Esophagus squamous epithelium (tissue), 5 donors: ENCODE results near the gene STAT3. TPM values are rescaled to one million over a fixed set of nuclear protein-coding genes. Genes with fewer than 3 reads are reported as not detected.
"Not testable (repeated sequence)": the region's sequence is repeated elsewhere in the genome, so short reads cannot be mapped to it uniquely, and the experiment has no call there.

ENCODE experiments used
- DNase-seq: peaks from one replicate; lab custom pipeline; 2025; lab: John Stamatoyannopoulos, UW
- H3K27ac ChIP-seq, 4 donors: fragments of 200-600 bp; sonication (generic); one replicate each; pipeline ENCODE4 v1.5.1; 2016 to 2019; ENCODE audit warnings: mild to moderate bottlenecking in 1 of 4
- H3K27me3 ChIP-seq, 4 donors: fragments of 200-600 bp; sonication (generic); 1 replicate in 3 of 4; 2 replicates in 1 of 4; pipeline versions ENCODE4 v1.5.1 to v1.6.0; 2017 to 2021; ENCODE audit warnings: antibody characterized with exemption in 1 of 4
- H3K36me3 ChIP-seq, 3 donors: fragments of 200-600 bp; sonication (generic); one replicate each; pipeline ENCODE4 v1.5.1; 2016 to 2019
- H3K4me1 ChIP-seq, 3 donors: fragments of 200-600 bp; sonication (generic); one replicate each; pipeline ENCODE4 v1.5.1; 2017 to 2019
- H3K4me3 ChIP-seq, 4 donors: fragments of 200-600 bp; sonication (generic); 1 replicate in 3 of 4; 2 replicates in 1 of 4; pipeline ENCODE4 v1.5.1; 2016 to 2019; ENCODE audit warnings: mild to moderate bottlenecking in 2 of 4, moderate library complexity in 1 of 4
- H3K9me3 ChIP-seq, 3 donors: fragments of 200-600 bp; sonication (generic); one replicate each; pipeline ENCODE4 v1.5.1; 2016 to 2019
- POLR2A ChIP-seq, 4 donors: fragments of 450-650 bp; IDR thresholded peaks; one replicate each; pipeline ENCODE4 v1.6.1; 2017; ENCODE audit warnings: antibody characterized with exemption in 4 of 4, mild to moderate bottlenecking in 4 of 4, moderate library complexity in 3 of 4
- WGBS, 2 donors: methylation state at CpG; one replicate each; pipeline ENCODE4 v1.1.5; 2018; 5-methylcytosine and 5-hydroxymethylcytosine counted together
- intact Hi-C: fragments of 100-400 bp; cut with DNase I; formaldehyde crosslinking; loops from one replicate; pipeline ENCODE4 v1.15.0; 2022
- total RNA-seq, 4 donors: library from RNA; depleted of rRNA; stranded (reverse); fragments of >200 nt; gene quantifications; one replicate each; pipeline ENCODE4 v1.1.0, GENCODE V29; 2016
- TF ChIP-seq, protein P1 (sequence below), 6 experiments: fragments of 450-650 bp in 4 of 6; fragments of 200-600 bp in 2 of 6; sonication (generic) in 2 of 6; IDR thresholded peaks; one replicate each; pipeline ENCODE4 v1.5.1; 2016 to 2019; ENCODE audit warnings: antibody characterized with exemption in 6 of 6, mild to moderate bottlenecking in 4 of 6, moderate library complexity in 4 of 6
- donor health status: DM: yes; HTN: yes; CAD: no.

The STAT3 gene
- total RNA-seq, 4 donors from 2014 or later: 137 to 229 (median 176) TPM

DNA sequence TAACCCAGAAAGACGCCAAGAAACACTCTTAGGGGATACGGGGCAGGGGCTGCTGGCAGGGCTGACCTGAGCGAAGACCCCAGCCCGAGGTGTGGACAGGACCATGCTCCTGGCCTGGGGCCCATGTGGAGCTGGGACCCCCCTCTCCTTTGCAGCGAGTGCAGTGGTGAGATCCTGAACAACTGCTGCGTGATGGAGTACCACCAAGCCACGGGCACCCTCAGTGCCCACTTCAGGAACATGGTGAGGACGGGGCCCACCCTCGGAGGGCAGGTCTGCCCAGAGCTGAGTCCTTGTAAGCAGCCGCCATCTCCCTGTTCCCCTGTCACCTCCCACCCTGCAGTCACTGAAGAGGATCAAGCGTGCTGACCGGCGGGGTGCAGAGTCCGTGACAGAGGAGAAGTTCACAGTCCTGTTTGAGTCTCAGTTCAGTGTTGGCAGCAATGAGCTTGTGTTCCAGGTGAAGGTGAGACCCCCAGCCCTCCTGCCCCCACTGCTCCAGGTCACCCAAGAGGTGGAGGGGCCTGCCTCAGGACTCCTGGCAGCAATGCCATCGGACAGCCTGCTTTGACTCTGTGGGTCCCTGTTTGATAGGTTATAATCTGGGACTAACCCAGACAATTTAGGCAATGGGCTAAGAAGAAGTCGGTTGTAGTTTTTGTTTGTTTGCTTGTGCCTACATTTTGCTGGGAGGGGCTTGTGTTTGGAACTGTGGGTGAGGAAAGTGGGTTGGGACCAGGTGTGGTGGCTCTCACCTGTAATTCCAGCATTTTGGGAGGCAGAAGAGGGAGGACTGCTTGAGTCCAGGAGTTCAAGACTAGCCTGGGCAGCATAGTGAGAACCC is 83.8 kb downstream of the STAT3 start:
- Histone ChIP-seq H3K4me1 (no peaks in the 10 kb centered on the region), H3K27ac (no peak overlapping the region), H3K27me3 (no peaks in the 10 kb centered on the region), H3K4me3 (no peak overlapping the region), H3K36me3 (peaks cover 8 to 97% (median 26%) of the 10 kb centered on the region in 3 donors), H3K9me3 (no peaks in the 10 kb centered on the region)
- TF ChIP-seq, protein P1, sequence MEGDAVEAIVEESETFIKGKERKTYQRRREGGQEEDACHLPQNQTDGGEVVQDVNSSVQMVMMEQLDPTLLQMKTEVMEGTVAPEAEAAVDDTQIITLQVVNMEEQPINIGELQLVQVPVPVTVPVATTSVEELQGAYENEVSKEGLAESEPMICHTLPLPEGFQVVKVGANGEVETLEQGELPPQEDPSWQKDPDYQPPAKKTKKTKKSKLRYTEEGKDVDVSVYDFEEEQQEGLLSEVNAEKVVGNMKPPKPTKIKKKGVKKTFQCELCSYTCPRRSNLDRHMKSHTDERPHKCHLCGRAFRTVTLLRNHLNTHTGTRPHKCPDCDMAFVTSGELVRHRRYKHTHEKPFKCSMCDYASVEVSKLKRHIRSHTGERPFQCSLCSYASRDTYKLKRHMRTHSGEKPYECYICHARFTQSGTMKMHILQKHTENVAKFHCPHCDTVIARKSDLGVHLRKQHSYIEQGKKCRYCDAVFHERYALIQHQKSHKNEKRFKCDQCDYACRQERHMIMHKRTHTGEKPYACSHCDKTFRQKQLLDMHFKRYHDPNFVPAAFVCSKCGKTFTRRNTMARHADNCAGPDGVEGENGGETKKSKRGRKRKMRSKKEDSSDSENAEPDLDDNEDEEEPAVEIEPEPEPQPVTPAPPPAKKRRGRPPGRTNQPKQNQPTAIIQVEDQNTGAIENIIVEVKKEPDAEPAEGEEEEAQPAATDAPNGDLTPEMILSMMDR (IDR thresholded peaks at IDR 0.05): no peak
- DNase-seq: no peak
- intact Hi-C loops: no loop called here
- WGBS, 2 donors: 90 to 95% methylated on average over 3 to 12 of the region's 16 CpGs

DNA sequence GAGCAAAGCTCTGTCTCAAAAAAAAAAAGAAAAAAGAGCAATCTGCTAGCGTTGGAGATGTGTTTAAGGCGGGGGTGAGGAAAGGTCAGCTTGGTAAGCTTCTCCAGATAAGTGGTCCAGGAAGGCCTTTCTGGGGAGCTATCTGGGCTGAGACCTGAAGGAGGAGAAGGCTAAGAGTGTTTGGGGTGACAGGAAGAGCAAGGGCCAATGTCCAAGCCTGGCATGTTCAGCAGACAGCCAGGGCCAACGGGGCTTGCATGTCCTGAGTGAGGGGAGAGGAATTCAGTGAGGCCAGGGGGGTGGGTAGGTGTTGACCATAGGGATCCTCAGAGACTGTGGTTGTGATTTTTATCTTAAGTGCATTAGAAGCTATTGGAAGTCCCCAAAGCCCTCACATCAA is 84.5 kb downstream of the STAT3 start:
- H3K9me3 ChIP-seq: no peaks in the 10 kb centered on the region
- intact Hi-C loops: no loop called here
- WGBS, 2 donors: 89% methylated on average over 3 of the region's 3 CpGs
- no peaks in the 10 kb centered on the region for H3K4me1 ChIP-seq
- no peaks in the 10 kb centered on the region for H3K27me3 ChIP-seq
- H3K4me3 ChIP-seq: no peak overlapping the region
- no peak overlapping the region for H3K27ac ChIP-seq
- TF ChIP-seq, protein P1 (IDR thresholded peaks at IDR 0.05): no peak
- no peak for TF ChIP-seq POLR2A (IDR thresholded peaks at IDR 0.05)
- H3K36me3 ChIP-seq: peaks cover 8 to 97% (median 22%) of the 10 kb centered on the region in 3 donors
- DNase-seq: no peak

DNA sequence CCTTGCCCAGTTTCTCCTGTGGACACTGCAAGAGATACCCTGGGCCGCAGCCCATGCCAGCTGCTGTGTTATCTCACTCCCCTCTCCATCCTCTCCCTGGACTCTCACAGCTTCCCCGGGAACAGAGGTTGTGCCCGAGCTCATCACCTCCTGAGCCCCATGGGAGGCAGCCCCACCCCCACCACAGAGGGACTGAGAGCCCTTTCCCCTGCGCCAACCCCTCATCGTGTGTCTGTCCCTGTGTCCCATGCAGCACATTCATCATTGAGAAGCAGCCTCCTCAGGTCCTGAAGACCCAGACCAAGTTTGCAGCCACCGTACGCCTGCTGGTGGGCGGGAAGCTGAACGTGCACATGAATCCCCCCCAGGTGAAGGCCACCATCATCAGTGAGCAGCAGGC is 87.2 kb downstream of the STAT3 start:
- H3K27ac ChIP-seq: no peak overlapping the region
- peaks cover 8 to 93% (median 22%) of the 10 kb centered on the region in 3 donors for H3K36me3 ChIP-seq
- no peaks in the 10 kb centered on the region for H3K27me3 ChIP-seq
- DNase-seq: no peak
- no peaks in the 10 kb centered on the region for H3K9me3 ChIP-seq
- H3K4me1 ChIP-seq: no peaks in the 10 kb centered on the region
- intact Hi-C loops: no loop called here
- no peak for TF ChIP-seq POLR2A (IDR thresholded peaks at IDR 0.05)
- TF ChIP-seq, protein P1 (IDR thresholded peaks at IDR 0.05): no peak
- WGBS, 2 donors: 81 to 94% methylated on average over 6 of the region's 9 CpGs
- H3K4me3 ChIP-seq: no peak overlapping the region

GRCh38 chr17:42299913-42300312 is 88.3 kb downstream of the STAT3 start:
- DNase-seq, H3K4me3 ChIP-seq, H3K4me1 ChIP-seq, H3K27ac ChIP-seq, H3K27me3 ChIP-seq, intact Hi-C loops, H3K9me3 ChIP-seq: not testable (repeated sequence)
- H3K36me3 ChIP-seq: peaks cover 8 to 93% (median 22%) of the 10 kb centered on the region in 3 donors
- no CpG with 5 or more reads among the region's 17 CpGs for WGBS, 2 donors

GRCh38 chr17:42299361-42299760 is 88.9 kb downstream of the STAT3 start:
- WGBS, 2 donors: 100% methylated on average over 1 of the region's 10 CpGs; no CpG with 5 or more reads in 1 of the 2 donors
- intact Hi-C loops, H3K27ac ChIP-seq, H3K4me1 ChIP-seq, H3K4me3 ChIP-seq, H3K27me3 ChIP-seq, H3K9me3 ChIP-seq, DNase-seq: not testable (repeated sequence)
- peaks cover 8 to 93% (median 19%) of the 10 kb centered on the region in 3 donors for H3K36me3 ChIP-seq

DNA sequence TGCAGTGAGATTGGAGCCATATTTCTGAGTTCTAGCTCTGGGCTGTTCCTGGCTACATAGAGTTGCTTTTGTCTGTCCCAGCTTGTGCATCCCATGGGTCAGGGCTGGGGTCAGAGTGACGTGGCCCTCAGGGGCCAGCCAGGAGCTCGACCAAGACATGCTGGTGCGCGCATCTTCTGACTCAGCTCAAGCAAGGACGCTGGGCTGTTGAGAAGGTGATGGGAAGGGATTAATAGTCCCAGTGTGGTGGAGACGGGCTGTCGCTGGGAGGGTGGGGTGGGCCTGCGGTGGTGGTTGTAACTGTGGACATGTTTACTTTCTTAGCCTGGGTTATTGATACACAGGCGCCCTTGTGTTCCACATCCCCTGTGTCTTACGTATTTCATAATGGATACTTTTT is 90.5 kb downstream of the STAT3 start:
- intact Hi-C loops, H3K27ac ChIP-seq, H3K9me3 ChIP-seq, H3K4me1 ChIP-seq, H3K4me3 ChIP-seq, H3K27me3 ChIP-seq, DNase-seq: not testable (repeated sequence)
- WGBS, 2 donors: 56 to 76% methylated on average over 5 to 6 of the region's 10 CpGs
- H3K36me3 ChIP-seq: peaks cover 8 to 93% (median 14%) of the 10 kb centered on the region in 3 donors
